HL-60/S4 treated with retinoic acid at 250 ng/mL for 4 days and 3 days (cell line): ENCODE results near the gene HLA-G.
"Not testable (repeated sequence)": the region's sequence is repeated elsewhere in the genome, so short reads cannot be mapped to it uniquely, and the experiment has no call there.

ENCODE experiments used
- in situ Hi-C: fragments of 300-500 bp; cut with MboI; formaldehyde crosslinking; loops from 2 replicates; pipeline ENCODE4 v1.7.0; 2022; ENCODE audit warnings: low sequenced_read_pairs

HLA-G gene

GRCh38 chr6:29827579-29828470 is at the start of gene HLA-G:
TSS of gene HLA-G (plus strand) at chr6:29827825. CDS start at chr6:29827845, 20 bp downstream.
- in situ Hi-C loops, result no loop called here

- in situ Hi-C loops, result not testable (repeated sequence)
Observed at GRCh38 chr6:29780019-29780698, 47.5 kb upstream of the HLA-G start.

GRCh38 chr6:29789176-29789575 is 38.4 kb upstream of the HLA-G start:
- in situ Hi-C loops, result no loop called here

- in situ Hi-C loops, result no loop called here
Observed at GRCh38 chr6:29790626-29791025, 37.0 kb upstream of the HLA-G start.

GRCh38 chr6:29791162-29791561 is 36.5 kb upstream of the HLA-G start:
- in situ Hi-C loops, result no loop called here

GRCh38 chr6:29791786-29792122 is 35.9 kb upstream of the HLA-G start:
- in situ Hi-C loops, result no loop called here

- in situ Hi-C loops, result no loop called here
Observed at GRCh38 chr6:29792123-29793035, 35.2 kb upstream of the HLA-G start.

- in situ Hi-C loops, result no loop called here
Observed at GRCh38 chr6:29793036-29793356, 34.6 kb upstream of the HLA-G start.

- in situ Hi-C loops, result no loop called here
Observed at GRCh38 chr6:29793796-29794195, 33.8 kb upstream of the HLA-G start.

GRCh38 chr6:29796026-29796425 is 31.6 kb upstream of the HLA-G start:
- in situ Hi-C loops, result no loop called here

- in situ Hi-C loops, result no loop called here
Observed at GRCh38 chr6:29797135-29797534, 30.5 kb upstream of the HLA-G start.

GRCh38 chr6:29797966-29798365 is 29.7 kb upstream of the HLA-G start:
- in situ Hi-C loops, result no loop called here

- in situ Hi-C loops, result no loop called here
Observed at GRCh38 chr6:29800254-29800653, 27.4 kb upstream of the HLA-G start.

GRCh38 chr6:29806387-29806786 is 21.2 kb upstream of the HLA-G start:
- in situ Hi-C loops, result no loop called here

GRCh38 chr6:29809249-29809648 is 18.4 kb upstream of the HLA-G start:
- in situ Hi-C loops, result no loop called here

GRCh38 chr6:29810371-29810770 is 17.3 kb upstream of the HLA-G start:
- in situ Hi-C loops, result no loop called here

- in situ Hi-C loops, result no loop called here
Observed at GRCh38 chr6:29811377-29811776, 16.2 kb upstream of the HLA-G start.

GRCh38 chr6:29813066-29813465 is 14.6 kb upstream of the HLA-G start:
- in situ Hi-C loops, result no loop called here

- in situ Hi-C loops, result no loop called here
Observed at GRCh38 chr6:29813809-29814208, 13.8 kb upstream of the HLA-G start.

- in situ Hi-C loops, result no loop called here
Observed at GRCh38 chr6:29814379-29815117, 13.1 kb upstream of the HLA-G start.
